Ishikawa (cell line): ENCODE measurements around the gene BANP.

Experiments
- CEBPB ChIP-seq: IDR thresholded peaks from 2 replicates; pipeline ENCODE4 v1.6.1; 2012
- CREB1 ChIP-seq: IDR thresholded peaks from 2 replicates; pipeline ENCODE4 v1.6.1; 2012; ENCODE audit warnings: low read depth
- EGR1 ChIP-seq: IDR thresholded peaks from 2 replicates; pipeline ENCODE4 v1.6.1; 2012
- EP300 ChIP-seq: IDR thresholded peaks from 2 replicates; pipeline ENCODE4 v1.6.1; 2012; ENCODE audit warnings: borderline replicate concordance
- FOXM1 ChIP-seq: IDR thresholded peaks from 2 replicates; pipeline ENCODE4 v1.6.1; 2012; ENCODE audit warnings: low read depth, borderline replicate concordance
- MAX ChIP-seq: IDR thresholded peaks from 2 replicates; pipeline ENCODE4 v1.6.1; 2012
- NFIC ChIP-seq: IDR thresholded peaks from 2 replicates; pipeline ENCODE4 v1.6.1; 2012
- RAD21 ChIP-seq: IDR thresholded peaks from 2 replicates; pipeline ENCODE4 v1.6.1; 2012; ENCODE audit warnings: low read depth
- TAF1 ChIP-seq: IDR thresholded peaks from 2 replicates; pipeline ENCODE4 v1.6.1; 2012; ENCODE audit warnings: low read depth, mild to moderate bottlenecking
- USF1 ChIP-seq: IDR thresholded peaks from 2 replicates; pipeline ENCODE4 v1.6.1; 2012
- YY1 ChIP-seq: IDR thresholded peaks from 2 replicates; pipeline ENCODE4 v1.6.1; 2012; ENCODE audit warnings: low read depth
- ZBTB7A ChIP-seq: IDR thresholded peaks from 2 replicates; pipeline ENCODE4 v1.6.1; 2012; ENCODE audit warnings: low read depth
- TF ChIP-seq, protein P1 (sequence below): IDR thresholded peaks from 2 replicates; pipeline ENCODE4 v1.6.1; 2012; ENCODE audit warnings: low read depth, mild to moderate bottlenecking

DNA sequence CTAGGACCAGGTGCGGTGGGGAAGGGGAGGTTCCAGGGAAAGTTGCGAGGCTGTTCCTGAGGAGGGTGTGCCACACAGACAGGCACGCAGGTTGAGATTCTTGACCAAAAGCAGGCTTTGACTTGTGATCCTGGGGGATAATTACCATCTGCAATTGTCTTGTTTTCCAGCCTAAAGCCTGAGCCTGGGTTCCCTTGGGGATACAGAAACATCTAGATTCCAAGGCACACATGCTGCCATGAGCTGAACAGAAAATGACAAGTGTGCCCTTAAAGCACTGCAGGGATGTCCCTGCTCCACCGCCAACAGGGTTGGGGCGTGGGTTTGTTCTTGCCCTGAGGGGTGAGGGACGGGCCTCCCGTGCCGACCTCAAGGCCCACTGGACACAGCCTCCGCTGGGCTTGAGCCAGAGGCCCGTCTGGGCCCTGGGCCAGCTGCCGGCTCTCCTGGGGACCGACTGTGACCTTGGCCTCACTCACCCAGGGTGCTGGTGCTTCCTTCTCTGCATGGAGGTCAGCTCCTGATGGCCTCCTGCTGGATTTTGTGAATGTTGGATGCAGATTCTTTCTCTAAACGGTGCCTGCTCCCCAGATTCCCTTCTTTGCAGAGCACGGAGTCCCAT, 28.9 kb upstream of the BANP start:
- TF ChIP-seq EP300: peak; percentile 75; the same call in 1 of the 2 replicates
- TF ChIP-seq NFIC: peak; percentile 93
- TF ChIP-seq FOXM1: 0 out of 2 replicates have a peak, but pooled peaks have one; percentile 15
- TF ChIP-seq MAX: peak; percentile 49
- TF ChIP-seq CREB1: no peak
- peak; percentile 65; the same call in 1 of the 2 replicates for TF ChIP-seq ZBTB7A
- TF ChIP-seq USF1: no peak
- TF ChIP-seq CEBPB: no peak
- TF ChIP-seq TAF1: no peak
- TF ChIP-seq, protein P1, sequence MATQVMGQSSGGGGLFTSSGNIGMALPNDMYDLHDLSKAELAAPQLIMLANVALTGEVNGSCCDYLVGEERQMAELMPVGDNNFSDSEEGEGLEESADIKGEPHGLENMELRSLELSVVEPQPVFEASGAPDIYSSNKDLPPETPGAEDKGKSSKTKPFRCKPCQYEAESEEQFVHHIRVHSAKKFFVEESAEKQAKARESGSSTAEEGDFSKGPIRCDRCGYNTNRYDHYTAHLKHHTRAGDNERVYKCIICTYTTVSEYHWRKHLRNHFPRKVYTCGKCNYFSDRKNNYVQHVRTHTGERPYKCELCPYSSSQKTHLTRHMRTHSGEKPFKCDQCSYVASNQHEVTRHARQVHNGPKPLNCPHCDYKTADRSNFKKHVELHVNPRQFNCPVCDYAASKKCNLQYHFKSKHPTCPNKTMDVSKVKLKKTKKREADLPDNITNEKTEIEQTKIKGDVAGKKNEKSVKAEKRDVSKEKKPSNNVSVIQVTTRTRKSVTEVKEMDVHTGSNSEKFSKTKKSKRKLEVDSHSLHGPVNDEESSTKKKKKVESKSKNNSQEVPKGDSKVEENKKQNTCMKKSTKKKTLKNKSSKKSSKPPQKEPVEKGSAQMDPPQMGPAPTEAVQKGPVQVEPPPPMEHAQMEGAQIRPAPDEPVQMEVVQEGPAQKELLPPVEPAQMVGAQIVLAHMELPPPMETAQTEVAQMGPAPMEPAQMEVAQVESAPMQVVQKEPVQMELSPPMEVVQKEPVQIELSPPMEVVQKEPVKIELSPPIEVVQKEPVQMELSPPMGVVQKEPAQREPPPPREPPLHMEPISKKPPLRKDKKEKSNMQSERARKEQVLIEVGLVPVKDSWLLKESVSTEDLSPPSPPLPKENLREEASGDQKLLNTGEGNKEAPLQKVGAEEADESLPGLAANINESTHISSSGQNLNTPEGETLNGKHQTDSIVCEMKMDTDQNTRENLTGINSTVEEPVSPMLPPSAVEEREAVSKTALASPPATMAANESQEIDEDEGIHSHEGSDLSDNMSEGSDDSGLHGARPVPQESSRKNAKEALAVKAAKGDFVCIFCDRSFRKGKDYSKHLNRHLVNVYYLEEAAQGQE: no peak
- TF ChIP-seq YY1: no peak
- no peak for TF ChIP-seq EGR1
- TF ChIP-seq RAD21: no peak
